IMR-90 (cell line): ENCODE data around the gene ZNF451. TPM values are rescaled to one million over a fixed set of nuclear protein-coding genes. Genes with fewer than 3 reads are reported as not detected.

ENCODE experiments used
- ATAC-seq: fragments of 200-7000 bp; cut with Tn5 transposase; 2 replicates; pipeline ENCODE4 v1.9.1; 2020; ENCODE audit warnings: low read depth, mild to moderate bottlenecking, moderate library complexity
- BruUV-seq: library from RNA; stranded (reverse); fragments of 400-500 nt; replicated peaks from 2 replicates; lab custom pipeline; 2021; lab: Mats Ljungman, UMichigan
- CTCF ChIA-PET: fragments of 300-600 bp; formaldehyde crosslinking; extraction: SDS; loops from one replicate; lab custom pipeline; 2021; ENCODE audit warnings: antibody characterized with exemption; lab: Yijun Ruan, JAX
- POLR2A ChIA-PET: fragments of 300-600 bp; sonication (Branson Sonifier 250); formaldehyde crosslinking; loops from one replicate; lab custom pipeline; 2022; ENCODE audit warnings: antibody characterized with exemption; ENCODE audit not compliant: unreplicated experiment; lab: Charles Lee
- DNase-seq: peaks from one replicate; pipeline ENCODE4 v3.0.0; 2013
- H2AFZ ChIP-seq: replicated peaks from 2 replicates; pipeline ENCODE3; 2013; ENCODE audit warnings: low read length, mild to moderate bottlenecking; ENCODE audit not compliant: poor library complexity
- H2AK5ac ChIP-seq: 2 replicates; pipeline ENCODE4 v1.6.1; 2013; ENCODE audit warnings: low read depth, low read length, inconsistent platforms
- H2AK9ac ChIP-seq: replicated peaks from 2 replicates; pipeline ENCODE3; 2013; ENCODE audit warnings: mild to moderate bottlenecking, low read depth, low read length, moderate library complexity; ENCODE audit not compliant: poor library complexity
- H2BK120ac ChIP-seq: 2 replicates; pipeline ENCODE4 v1.6.1; 2013; ENCODE audit warnings: low read depth, low read length, inconsistent platforms
- H2BK15ac ChIP-seq: 3 replicates; pipeline ENCODE4 v1.6.1; 2013; ENCODE audit warnings: low read depth, low read length, inconsistent platforms
- H2BK20ac ChIP-seq: 2 replicates; pipeline ENCODE4 v1.6.1; 2013; ENCODE audit warnings: low read depth, mild to moderate bottlenecking, inconsistent platforms, low read length, moderate library complexity
- H2BK5ac ChIP-seq: 2 replicates; pipeline ENCODE4 v1.6.1; 2013; ENCODE audit warnings: mild to moderate bottlenecking, low read depth, low read length, inconsistent platforms; ENCODE audit not compliant: poor library complexity, severe bottlenecking
- H3K14ac ChIP-seq: replicated peaks from 2 replicates; pipeline ENCODE4 v1.6.1; 2013; ENCODE audit warnings: low read depth, low read length, inconsistent platforms
- H3K18ac ChIP-seq: 2 replicates; pipeline ENCODE4 v1.6.1; 2013; ENCODE audit warnings: low read depth, low read length, control low read depth
- H3K23ac ChIP-seq: 2 replicates; pipeline ENCODE4 v1.6.1; 2013; ENCODE audit warnings: low read depth, low read length, inconsistent platforms
- H3K27ac ChIP-seq: 2 replicates; pipeline ENCODE4 v1.5.1; 2013; ENCODE audit warnings: mild to moderate bottlenecking, control low read depth, low read length; ENCODE audit not compliant: insufficient read depth
- H3K27me3 ChIP-seq: 2 replicates; pipeline ENCODE4 v1.6.1; 2013; ENCODE audit warnings: low read length; ENCODE audit not compliant: control insufficient read depth, insufficient read depth
- H3K36me3 ChIP-seq: 2 replicates; pipeline ENCODE4 v1.6.1; 2013; ENCODE audit warnings: low read length, mixed read lengths; ENCODE audit not compliant: control insufficient read depth, insufficient read depth
- H3K4ac ChIP-seq: 2 replicates; pipeline ENCODE4 v1.6.1; 2013; ENCODE audit warnings: low read depth, low read length, inconsistent platforms
- H3K4me1 ChIP-seq: 2 replicates; pipeline ENCODE4 v1.6.1; 2013; ENCODE audit warnings: low read length, mixed read lengths; ENCODE audit not compliant: control insufficient read depth, insufficient read depth
- H3K4me2 ChIP-seq: 2 replicates; pipeline ENCODE4 v1.6.1; 2013; ENCODE audit warnings: low read depth, mild to moderate bottlenecking, control low read depth, low read length, moderate library complexity
- H3K4me3 ChIP-seq: 2 replicates; pipeline ENCODE4 v1.5.1; 2013; ENCODE audit warnings: low read depth, mild to moderate bottlenecking, control low read depth, low read length, moderate library complexity; ENCODE audit not compliant: insufficient read depth
- H3K56ac ChIP-seq: 2 replicates; pipeline ENCODE4 v1.6.1; 2013; ENCODE audit warnings: low read length, inconsistent platforms; ENCODE audit not compliant: insufficient read depth; ENCODE audit errors: extremely low read depth
- H3K79me1 ChIP-seq, 2 experiments: 2 replicates each; pipeline ENCODE4 v1.6.1; 2013; ENCODE audit warnings: low read length in 2 of 2, inconsistent platforms in 1 of 2, low read depth in 1 of 2
- H3K9ac ChIP-seq: 2 replicates; pipeline ENCODE4 v1.6.1; 2013; ENCODE audit warnings: low read depth, low read length, control low read depth
- H3K9me1 ChIP-seq: 2 replicates; pipeline ENCODE4 v1.6.1; 2013; ENCODE audit warnings: low read length, inconsistent platforms; ENCODE audit not compliant: insufficient read depth
- H3K9me3 ChIP-seq: 2 replicates; pipeline ENCODE4 v1.6.1; 2013; ENCODE audit warnings: low read length; ENCODE audit not compliant: control insufficient read depth, insufficient read depth
- H4K20me1 ChIP-seq: 2 replicates; pipeline ENCODE4 v1.6.1; 2013; ENCODE audit warnings: low read length, inconsistent platforms; ENCODE audit not compliant: insufficient read depth
- H4K5ac ChIP-seq: 2 replicates; pipeline ENCODE4 v1.6.1; 2013; ENCODE audit warnings: mild to moderate bottlenecking, low read depth, low read length, control low read depth
- H4K8ac ChIP-seq, 2 experiments: 2 replicates each; pipeline ENCODE4 v1.6.1; 2013; ENCODE audit warnings: low read depth in 2 of 2, low read length in 2 of 2, control low read depth in 1 of 2, inconsistent platforms in 1 of 2
- H4K91ac ChIP-seq: 2 replicates; pipeline ENCODE4 v1.6.1; 2013; ENCODE audit warnings: low read depth, low read length, inconsistent platforms; ENCODE audit not compliant: insufficient read depth
- BHLHE40 ChIP-seq: fragments of 150-350 bp; IDR thresholded peaks from 2 replicates; pipeline ENCODE4 v1.6.1; 2016; ENCODE audit warnings: mild to moderate bottlenecking, low read depth, low read length
- CEBPB ChIP-seq: IDR thresholded peaks from 2 replicates; pipeline ENCODE4 v1.6.1; 2012; ENCODE audit warnings: low read depth, low read length, improper control_type of control experiment
- MAZ ChIP-seq: IDR thresholded peaks from 2 replicates; pipeline ENCODE4 v1.6.1; 2012; ENCODE audit warnings: low read depth, mild to moderate bottlenecking, low read length, improper control_type of control experiment, moderate library complexity, borderline replicate concordance
- MXI1 ChIP-seq: IDR thresholded peaks from 2 replicates; pipeline ENCODE4 v1.6.1; 2012; ENCODE audit warnings: low read depth, mild to moderate bottlenecking, low read length, moderate library complexity, borderline replicate concordance
- NFE2L2 ChIP-seq: fragments of 150-350 bp; IDR thresholded peaks from 2 replicates; pipeline ENCODE4 v1.6.1; 2016; ENCODE audit warnings: low read depth, mild to moderate bottlenecking, low read length
- POLR2A ChIP-seq: IDR thresholded peaks from 2 replicates; pipeline ENCODE4 v1.6.1; 2012; ENCODE audit warnings: mild to moderate bottlenecking, low read depth, low read length
- RAD21 ChIP-seq: IDR thresholded peaks from 2 replicates; pipeline ENCODE4 v1.6.1; 2012; ENCODE audit warnings: low read length, improper control_type of control experiment
- SMC3 ChIP-seq: fragments of 150-350 bp; IDR thresholded peaks from 2 replicates; pipeline ENCODE4 v1.6.1; 2016; ENCODE audit warnings: low read depth, mild to moderate bottlenecking, antibody characterized with exemption, low read length, moderate library complexity
- WGBS, 2 experiments: methylation state at CpG; one replicate each; pipeline versions ENCODE4 v1.1.5 to v1.1.7; 2013; ENCODE audit warnings: missing lambda C conversion rate in 2 of 2; ENCODE audit not compliant: insufficient read length in 1 of 2; ENCODE audit errors: extremely low coverage in 2 of 2; 5-methylcytosine and 5-hydroxymethylcytosine counted together
- dilution Hi-C: fragments of 300-500 bp; cut with HindIII; formaldehyde crosslinking; loops from one replicate; pipeline ENCODE4 v1.14.3; 2018; ENCODE audit warnings: low sequenced_read_pairs; ENCODE audit not compliant: unreplicated experiment
- in situ Hi-C: fragments of 300-500 bp; cut with MboI; formaldehyde crosslinking; loops from 3 replicates; pipeline ENCODE4 v1.14.3; 2019; ENCODE audit warnings: low sequenced_read_pairs, inconsistent platforms, mixed read lengths
- intact Hi-C: fragments of 100-400 bp; cut with micrococcal nuclease; formaldehyde crosslinking; loops from 2 replicates; pipeline ENCODE4 v1.10.0; 2022
- polyA plus RNA-seq, 3 experiments: library from polyadenylated mRNA; depleted of rRNA; stranded (reverse); fragments of >200 nt; gene quantifications; 2 replicates each; pipeline ENCODE4 v1.2.3, GENCODE V29; 2012; ENCODE audit warnings: low replicate concordance in 1 of 3
- total RNA-seq: library from RNA; depleted of rRNA; stranded (reverse); fragments of >200 nt; gene quantifications from 2 replicates; pipeline ENCODE4 v1.2.3, GENCODE V29; 2012
- TF ChIP-seq, protein P1 (sequence below): conservative IDR thresholded peaks from 2 replicates; pipeline ENCODE4 v1.5.1; 2012; ENCODE audit warnings: mild to moderate bottlenecking, low read depth, low read length, improper control_type of control experiment

ZNF451 gene
- total and polyA plus RNA-seq, 2 of the 4 experiments (the other 2 are of a cell fraction), result 10.0 to 48.6 TPM

- H3K4me3 ChIP-seq, result no peak overlapping the region
- in situ Hi-C loops (no loop called here), dilution Hi-C loops (no loop called here), intact Hi-C loops (no loop called here)
- no peak overlapping the region for H2AK9ac ChIP-seq
- no peak overlapping the region for H2BK120ac ChIP-seq
- H3K18ac ChIP-seq, result no peak overlapping the region
- H3K9ac ChIP-seq, result no peak overlapping the region
- no peak overlapping the region for H3K14ac ChIP-seq
- WGBS, 2 experiments, result 55% methylated on average over 2 of the region's 9 CpGs; no CpG with 5 or more reads in 1 of the 2 experiments
- DNase-seq (no peak), ATAC-seq (no peak)
- H2BK5ac ChIP-seq, result no peak overlapping the region
- H4K91ac ChIP-seq, result no peak overlapping the region
- H3K36me3 ChIP-seq, result no peaks in the 10 kb centered on the region; the same call in none of the 2 replicates
- no peaks in the 10 kb centered on the region for H3K9me3 ChIP-seq
- no peak overlapping the region for H3K4me2 ChIP-seq
- no peak overlapping the region for H2AK5ac ChIP-seq
- H3K4ac ChIP-seq, result no peak overlapping the region
- peaks cover 5 to 11% of the 10 kb centered on the region in 2 experiments; a peak in 3 of 4 replicates for H3K79me1 ChIP-seq
- H3K56ac ChIP-seq, result no peak overlapping the region
- CTCF ChIA-PET, result no interaction called here
- BruUV-seq, result no TSS peak
- H4K5ac ChIP-seq, result no peak overlapping the region
- TF ChIP-seq CEBPB, result no peak
- TF ChIP-seq MXI1, result no peak
- no peak for TF ChIP-seq NFE2L2
- TF ChIP-seq, protein P1, sequence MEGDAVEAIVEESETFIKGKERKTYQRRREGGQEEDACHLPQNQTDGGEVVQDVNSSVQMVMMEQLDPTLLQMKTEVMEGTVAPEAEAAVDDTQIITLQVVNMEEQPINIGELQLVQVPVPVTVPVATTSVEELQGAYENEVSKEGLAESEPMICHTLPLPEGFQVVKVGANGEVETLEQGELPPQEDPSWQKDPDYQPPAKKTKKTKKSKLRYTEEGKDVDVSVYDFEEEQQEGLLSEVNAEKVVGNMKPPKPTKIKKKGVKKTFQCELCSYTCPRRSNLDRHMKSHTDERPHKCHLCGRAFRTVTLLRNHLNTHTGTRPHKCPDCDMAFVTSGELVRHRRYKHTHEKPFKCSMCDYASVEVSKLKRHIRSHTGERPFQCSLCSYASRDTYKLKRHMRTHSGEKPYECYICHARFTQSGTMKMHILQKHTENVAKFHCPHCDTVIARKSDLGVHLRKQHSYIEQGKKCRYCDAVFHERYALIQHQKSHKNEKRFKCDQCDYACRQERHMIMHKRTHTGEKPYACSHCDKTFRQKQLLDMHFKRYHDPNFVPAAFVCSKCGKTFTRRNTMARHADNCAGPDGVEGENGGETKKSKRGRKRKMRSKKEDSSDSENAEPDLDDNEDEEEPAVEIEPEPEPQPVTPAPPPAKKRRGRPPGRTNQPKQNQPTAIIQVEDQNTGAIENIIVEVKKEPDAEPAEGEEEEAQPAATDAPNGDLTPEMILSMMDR, result no peak
- TF ChIP-seq MAZ, result no peak
- no peak for TF ChIP-seq SMC3
- TF ChIP-seq BHLHE40, result no peak
- TF ChIP-seq RAD21, result no peak
- TF ChIP-seq POLR2A, result no peak
- no peak overlapping the region for H4K8ac ChIP-seq
- no peak overlapping the region for H3K27ac ChIP-seq
- POLR2A ChIA-PET, result no interaction called here
- no peak overlapping the region for H3K23ac ChIP-seq
- H4K20me1 ChIP-seq, result no peaks in the 10 kb centered on the region
- no peak overlapping the region for H2BK20ac ChIP-seq
- H3K9me1 ChIP-seq, result peaks cover 4% of the 10 kb centered on the region; the same call in 1 of the 2 replicates
- no peaks in the 10 kb centered on the region for H3K27me3 ChIP-seq
- H3K4me1 ChIP-seq, result no peaks in the 10 kb centered on the region; the same call in 1 of the 2 replicates
- H2BK15ac ChIP-seq, result no peak overlapping the region
- H2AFZ ChIP-seq, result no peak overlapping the region
These were observed 20.1 kb upstream of the ZNF451 start for GRCh38 chr6:57069920-57070331.
